Measurements from ENCODE around the gene RNF121. TPM values are rescaled to one million over a fixed set of nuclear protein-coding genes. Genes with fewer than 3 reads are reported as not detected.

RNF121 gene
- total and polyA plus RNA-seq, 2 of the 8 experiments (the other 6 are each of a cell fraction or from before 2014, with no cell fraction given), result 39.7 to 51.6 TPM

GRCh38 chr11:72000202-72000867 lies 71.5 kb downstream of the RNF121 start:
- Histone ChIP-seq H3K9me3 (ENCODE audit: insufficient read depth in 2 of 2, low read depth in 1 of 2, low read length in 1 of 2) (no peaks in the 10 kb centered on the region), H2BK5ac (ENCODE audit: low read depth, low read length) (no peak overlapping the region), H3K4ac (replicated peaks; ENCODE audit: insufficient read length, low read depth, low read length) (no peak overlapping the region), H2AFZ (ENCODE audit: low read length) (no peak overlapping the region), H3K4me2 (ENCODE audit: insufficient read depth in 1 of 2, low read depth in 2 of 2, low read length in 2 of 2) (no peak overlapping the region), H3K36me3 (ENCODE audit: control insufficient read depth in 2 of 4, insufficient read depth in 4 of 4, low read length in 3 of 4) (peaks cover 20 to 38% (median 26%) of the 10 kb centered on the region in 4 experiments), H4K20me1 (replicated peaks in 1 of 2; ENCODE audit: control insufficient read depth in 1 of 2, insufficient read depth in 2 of 2, low read length in 2 of 2) (peaks cover 18 to 22% of the 10 kb centered on the region in 2 experiments), H3K23ac (ENCODE audit: insufficient read length) (no peak overlapping the region), H3K18ac (ENCODE audit: extremely low read depth, low read length) (no peak overlapping the region), H3K79me2 (ENCODE audit: control insufficient read depth in 1 of 2, insufficient read depth in 2 of 2, low read length in 2 of 2) (no peaks in the 10 kb centered on the region; a peak in 1 of 4 replicates), H4K5ac (ENCODE audit: insufficient read length, low read depth, low read length) (no peak overlapping the region), H2BK120ac (replicated peaks; ENCODE audit: low read depth, low read length) (no peak overlapping the region), H3K79me1 (ENCODE audit: low read depth, low read length) (no peaks in the 10 kb centered on the region), H3K27ac (ENCODE audit: low read depth, low read length) (no peak overlapping the region), H2BK15ac (ENCODE audit: low read length) (no peak overlapping the region), H2BK12ac (ENCODE audit: low read depth, low read length) (no peak overlapping the region), H3K27me3 (replicated peaks in 1 of 4; ENCODE audit: control insufficient read depth in 3 of 4, extremely low read depth in 1 of 4, insufficient read depth in 3 of 4, low read length in 3 of 4) (no peaks in the 10 kb centered on the region), H3K56ac (replicated peaks; ENCODE audit: insufficient read length, low read depth, low read length) (no peak overlapping the region), H2AK5ac (ENCODE audit: low read depth, low read length) (no peak overlapping the region), H4K8ac (ENCODE audit: extremely low read depth, insufficient read depth, low read length) (no peak overlapping the region; the same call in 1 of the 2 replicates), H3K14ac (ENCODE audit: insufficient read length) (no peak overlapping the region), H3K4me3 (ENCODE audit: extremely low read depth in 1 of 4, insufficient read depth in 2 of 4, low read depth in 3 of 4, low read length in 4 of 4) (no peak overlapping the region), H3K4me1 (replicated peaks in 1 of 4; ENCODE audit: control insufficient read depth in 3 of 4, insufficient read depth in 4 of 4, low read length in 3 of 4) (no peaks in the 10 kb centered on the region), H3K9ac (replicated peaks in 1 of 4; ENCODE audit: extremely low read depth in 1 of 4, low read depth in 3 of 4, low read length in 3 of 4) (no peak overlapping the region), H4K91ac (replicated peaks; ENCODE audit: insufficient read length, low read length) (no peak overlapping the region), H3K23me2 (ENCODE audit: low read depth, low read length) (no peaks in the 10 kb centered on the region), H2BK20ac (ENCODE audit: low read length) (no peak overlapping the region)
- DNase-seq (ENCODE audit: low read depth in 1 of 2, low spot score in 2 of 2) (no peak), FAIRE-seq (no peak)
- ChIA-PET CTCF (ENCODE audit: partially characterized antibody) (interaction anchor here (0.7 to 3.7 kb wide), 6 partner anchors 8 to 114 kb away, joined by 3 to 18 read pairs (median 7); no protein-coding TSS in a partner anchor), POLR2A (ENCODE audit: partially characterized antibody) (interaction anchor here (0.7 to 1.2 kb wide), 5 partner anchors 14 to 223 kb away, joined by 3 to 4 read pairs (median 3); no protein-coding TSS in a partner anchor)
- 92% methylated on average over 10 of the region's 10 CpGs; no CpG with 5 or more reads in 1 of the 2 experiments for WGBS, 2 experiments (ENCODE audit: extremely low coverage in 1 of 2, insufficient coverage in 1 of 2, insufficient read length in 1 of 2, insufficient replicate concordance in 2 of 2, low coverage in 1 of 2, low lambda C conversion rate in 2 of 2, missing lambda C conversion rate in 1 of 2)
- no peak for TF ChIP-seq SP1 (IDR thresholded peaks at IDR 0.05; ENCODE audit: low read depth, low read length)
- TF ChIP-seq RAD21 (IDR thresholded peaks at IDR 0.05 in 1 of 2, conservative IDR thresholded peaks at IDR 0.05 in 1 of 2; ENCODE audit: low read depth in 2 of 2, low read length in 2 of 2), result no peak
- no peak for TF ChIP-seq CTBP2 (IDR thresholded peaks at IDR 0.05; ENCODE audit: borderline replicate concordance, insufficient read depth, insufficient read length, low read length)
- TF ChIP-seq YY1 (IDR thresholded peaks at IDR 0.05; ENCODE audit: low read depth, low read length), result no peak
- TF ChIP-seq SUZ12 (IDR thresholded peaks at IDR 0.05; ENCODE audit: low read length), result no peak
- no peak for TF ChIP-seq TAF7 (optimal IDR thresholded peaks at IDR 0.05; ENCODE audit: borderline replicate concordance, low read depth, low read length)
- TF ChIP-seq JUN (IDR thresholded peaks at IDR 0.05; ENCODE audit: low read depth, low read length), result no peak
- TF ChIP-seq SIX5 (IDR thresholded peaks at IDR 0.05; ENCODE audit: low read depth, low read length), result no peak
- no peak for TF ChIP-seq HDAC2 (IDR thresholded peaks at IDR 0.05; ENCODE audit: borderline replicate concordance in 1 of 2, low read depth in 2 of 2, low read length in 2 of 2)
- TF ChIP-seq SIRT6 (IDR thresholded peaks at IDR 0.05; ENCODE audit: low read length), result no peak
- TF ChIP-seq PHF8 (conservative IDR thresholded peaks at IDR 0.05; ENCODE audit: low read depth, low read length), result no peak
- TF ChIP-seq TEAD4 (IDR thresholded peaks at IDR 0.05; ENCODE audit: low read depth, low read length), result no peak
- TF ChIP-seq CEBPB (IDR thresholded peaks at IDR 0.05; ENCODE audit: low read depth, low read length), result no peak

Data from H1 (cell line).